ENCODE results near the gene RTN1.

RTN1 gene

DNA sequence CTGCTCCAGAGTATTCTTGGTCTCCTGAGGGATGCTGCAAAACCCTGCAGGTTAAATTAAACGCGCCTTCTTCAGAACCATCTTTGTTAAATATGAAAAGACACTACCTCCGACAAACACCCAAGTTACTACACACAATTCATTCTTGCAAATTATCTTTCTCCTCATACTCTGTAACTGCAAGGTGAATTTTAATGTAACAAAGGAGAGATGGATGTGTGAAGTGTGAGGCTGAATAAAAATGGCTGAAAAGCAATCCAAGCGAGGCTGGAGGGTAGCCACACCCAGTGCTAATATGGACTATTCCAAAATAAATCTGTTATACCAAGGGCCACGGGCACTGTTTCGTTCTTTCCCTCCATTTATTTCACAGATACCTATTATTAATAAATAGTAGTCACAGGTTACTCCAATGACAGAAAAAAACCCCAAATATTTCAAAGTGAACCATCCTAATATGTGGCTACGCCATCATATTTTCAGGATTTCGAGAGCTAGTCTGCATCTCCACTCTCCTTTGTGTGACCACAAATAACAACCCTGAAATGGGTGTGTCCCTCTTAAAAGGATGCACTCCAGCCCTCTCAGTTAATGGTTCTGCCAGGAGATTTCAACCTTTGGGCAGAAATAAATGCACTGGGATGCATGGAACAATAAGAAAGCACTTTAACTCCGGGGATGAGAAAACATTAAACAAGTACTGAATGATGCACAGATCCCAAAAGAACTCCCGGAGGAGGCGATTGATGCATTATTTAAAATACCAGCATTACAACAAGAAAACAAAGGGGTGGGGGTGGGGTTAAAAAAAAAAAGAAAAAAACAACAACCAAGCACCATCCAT, 240.9 kb downstream of the RTN1 start:
- no peak for DNase-seq (ENCODE audit: low read depth)

DNA sequence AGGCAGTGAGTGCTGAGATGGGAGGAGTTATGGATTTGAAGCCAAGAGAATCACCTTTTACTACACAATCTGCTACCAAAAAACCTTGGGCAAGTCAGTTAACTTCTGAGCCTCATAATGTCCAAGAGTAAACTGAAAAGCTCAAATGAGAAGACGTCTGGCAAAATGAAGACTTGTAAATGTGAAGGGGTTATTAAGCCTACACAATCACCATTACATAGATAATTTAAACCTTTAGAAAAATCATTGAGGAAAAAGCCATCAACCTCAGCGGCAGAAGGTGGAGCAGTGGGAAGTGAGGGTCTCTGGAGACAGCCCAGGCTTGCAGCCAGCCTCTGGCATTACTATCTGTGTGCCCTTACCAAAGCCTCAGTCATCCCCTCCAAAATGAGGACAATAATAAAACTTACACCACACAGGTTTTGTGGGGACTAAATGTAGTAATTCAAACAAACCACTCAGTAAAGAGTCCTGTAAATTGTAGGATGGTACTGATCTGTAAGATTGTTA, 243.5 kb downstream of the RTN1 start:
- no peak for DNase-seq (ENCODE audit: low read depth)

DNA sequence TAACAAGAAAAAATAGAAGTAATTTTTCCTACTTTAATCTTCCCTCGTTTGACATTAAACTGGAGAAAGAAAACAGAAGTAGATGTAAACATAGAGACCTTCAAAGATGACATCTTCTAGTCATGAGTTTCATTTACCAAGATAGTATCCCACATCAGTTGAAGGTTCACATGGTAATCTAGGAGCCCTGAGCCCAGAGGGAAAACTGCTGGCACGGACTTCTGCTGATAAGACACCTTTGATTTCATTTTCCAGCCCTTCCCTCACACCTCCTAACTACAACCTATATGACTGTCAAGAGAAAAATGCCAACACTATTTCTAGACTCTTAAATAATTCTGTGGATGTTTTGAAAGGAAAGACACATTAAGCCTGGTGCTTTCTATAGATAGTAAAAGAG, 247.9 kb downstream of the RTN1 start:
- DNase-seq (ENCODE audit: low read depth) = no peak

DNA sequence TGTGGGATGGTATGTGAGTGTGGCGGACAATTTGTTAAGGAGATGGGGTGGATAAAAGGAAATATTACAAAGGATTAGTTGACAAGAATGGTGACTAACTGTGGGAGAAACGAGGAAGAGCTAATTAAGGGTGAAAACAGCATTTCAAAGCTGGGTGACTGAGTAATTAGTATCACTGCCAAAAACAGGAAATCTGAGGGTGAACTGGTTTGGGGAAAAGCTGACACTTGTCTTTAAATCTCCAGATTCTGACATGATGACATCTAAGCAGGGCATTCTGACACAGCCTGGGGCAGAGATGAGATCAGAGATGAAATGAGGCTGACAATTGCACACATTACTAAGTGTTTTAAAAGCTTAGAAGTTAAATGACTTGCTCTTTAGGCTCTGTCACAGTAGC, 251.5 kb downstream of the RTN1 start:
- DNase-seq (ENCODE audit: low read depth) = no peak

DNA sequence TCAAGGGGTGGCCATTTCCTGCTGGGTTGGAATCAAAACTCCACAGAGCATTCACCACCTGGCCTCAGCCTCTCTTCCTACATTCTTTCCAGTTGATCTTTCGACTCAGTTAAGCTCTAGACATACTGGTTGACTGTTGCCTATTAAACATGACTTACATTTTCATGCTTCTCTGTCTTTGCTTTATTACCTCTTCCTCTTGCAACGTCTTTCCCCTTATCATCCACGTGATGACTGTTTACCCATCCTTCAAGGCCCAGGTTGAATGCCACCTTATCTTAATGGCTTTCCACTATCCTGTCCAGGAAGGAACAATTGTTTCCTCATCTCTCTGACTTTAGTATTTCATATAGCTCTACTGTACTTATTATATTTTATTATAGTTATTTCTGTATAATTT, 269.5 kb downstream of the RTN1 start:
- DNase-seq (ENCODE audit: low read depth) = no peak

DNA sequence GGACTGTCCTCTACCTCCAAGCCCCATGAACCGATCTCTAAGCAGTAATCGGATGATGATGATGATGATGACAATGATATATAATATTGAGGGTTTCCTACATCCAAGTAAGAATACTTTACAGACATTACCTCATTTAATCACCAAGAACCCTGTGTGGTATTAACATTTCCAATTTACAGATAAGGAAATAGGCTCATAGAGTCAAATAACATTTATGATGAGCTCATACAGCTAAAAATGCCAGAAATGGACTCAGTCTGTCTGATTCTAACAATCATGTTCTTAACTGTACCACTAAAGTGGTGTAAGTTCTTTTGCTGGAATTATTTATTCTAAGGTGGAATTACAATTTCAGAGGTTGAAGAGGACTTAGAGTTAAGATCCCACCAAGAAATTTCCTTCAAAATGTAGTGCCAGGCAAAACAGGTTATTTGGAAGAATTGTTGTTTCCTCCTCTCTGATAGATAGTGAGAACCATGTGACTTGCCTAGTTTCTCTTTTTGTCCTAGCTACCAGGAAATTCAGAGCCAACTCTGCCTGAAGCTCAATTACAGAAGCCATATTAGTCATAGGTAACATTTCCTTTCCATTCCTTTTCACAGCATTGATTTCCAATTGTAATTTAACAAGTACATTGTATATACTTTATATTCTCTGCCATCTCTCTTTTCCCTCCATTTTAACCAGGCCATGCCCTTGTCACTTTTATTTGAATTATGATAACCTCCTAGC, 270.2 kb downstream of the RTN1 start:
- DNase-seq (ENCODE audit: low read depth) = no peak

DNA sequence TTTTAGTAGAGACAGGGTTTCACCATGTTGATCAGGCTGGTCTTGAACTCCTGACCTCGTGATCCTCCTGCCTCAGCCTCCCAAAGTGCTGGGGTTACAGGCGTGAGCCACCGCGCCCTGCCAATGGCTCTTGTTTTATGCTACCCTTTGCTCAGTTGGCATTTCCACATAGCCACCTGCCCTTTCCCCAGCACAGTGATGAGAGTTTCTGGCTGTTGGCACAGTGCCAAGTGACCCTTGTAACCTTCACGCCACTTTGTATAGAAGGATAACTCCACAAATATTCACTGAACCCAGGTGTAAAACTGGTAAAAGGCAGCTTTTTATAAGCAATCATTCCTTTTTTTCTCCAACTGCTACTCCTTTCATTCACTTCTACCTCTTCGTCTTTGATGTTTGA, 275.5 kb downstream of the RTN1 start:
- DNase-seq (ENCODE audit: low read depth) = no peak

DNA sequence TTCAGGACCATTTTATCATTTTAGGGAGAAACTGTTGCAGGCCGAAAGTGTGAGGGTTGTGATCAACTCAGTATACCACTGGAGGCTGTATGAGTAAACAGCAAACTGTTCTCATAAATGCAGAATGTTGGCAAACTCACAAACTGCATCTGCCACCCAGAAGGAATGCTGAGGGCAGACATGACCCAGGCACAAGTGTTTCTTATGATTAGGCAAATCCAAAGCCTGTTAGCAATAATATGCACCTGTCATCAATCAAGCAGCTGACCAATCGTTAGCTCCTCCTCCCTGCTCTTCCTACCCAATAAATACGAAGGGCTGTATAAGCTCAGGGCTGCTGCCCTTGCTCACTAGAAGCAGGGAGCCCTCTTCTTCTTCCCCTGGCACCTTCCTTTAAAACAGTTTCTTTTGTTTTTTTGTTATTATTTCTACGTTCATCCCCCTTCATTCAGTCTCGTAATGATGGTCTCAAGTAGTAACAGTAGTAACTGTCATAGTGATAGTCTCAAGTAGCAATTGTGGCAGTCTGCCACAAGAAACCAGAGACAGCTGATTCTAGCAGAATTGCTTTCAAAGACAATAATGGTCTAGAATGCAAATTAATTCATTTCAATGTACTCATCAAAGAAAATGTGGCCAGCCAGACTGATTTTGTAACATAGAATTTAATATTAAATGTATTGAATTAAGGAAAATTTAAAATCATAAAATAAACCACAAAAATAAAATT, 278.8 kb downstream of the RTN1 start:
- DNase-seq (ENCODE audit: low read depth) = no peak

DNA sequence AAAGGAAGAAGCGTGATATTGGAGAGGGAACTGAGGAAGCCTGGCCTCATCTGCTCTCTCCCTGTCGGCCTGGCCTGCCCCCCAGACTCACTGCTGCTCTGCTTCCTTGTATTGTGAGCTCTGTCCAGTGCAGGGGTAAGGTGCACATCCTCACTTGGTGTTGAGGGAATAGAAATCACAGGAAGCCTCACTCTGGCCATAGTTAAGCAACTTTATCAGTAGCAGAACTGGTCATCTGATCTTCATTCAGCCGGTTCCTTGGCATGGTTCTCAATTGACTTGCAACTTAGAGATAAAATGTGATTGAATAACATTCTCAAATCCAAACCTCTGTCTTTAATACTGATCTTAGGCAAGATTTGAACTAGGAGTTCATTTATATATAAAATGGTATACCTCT, 282.5 kb downstream of the RTN1 start:
- DNase-seq (ENCODE audit: low read depth) = no peak

DNA sequence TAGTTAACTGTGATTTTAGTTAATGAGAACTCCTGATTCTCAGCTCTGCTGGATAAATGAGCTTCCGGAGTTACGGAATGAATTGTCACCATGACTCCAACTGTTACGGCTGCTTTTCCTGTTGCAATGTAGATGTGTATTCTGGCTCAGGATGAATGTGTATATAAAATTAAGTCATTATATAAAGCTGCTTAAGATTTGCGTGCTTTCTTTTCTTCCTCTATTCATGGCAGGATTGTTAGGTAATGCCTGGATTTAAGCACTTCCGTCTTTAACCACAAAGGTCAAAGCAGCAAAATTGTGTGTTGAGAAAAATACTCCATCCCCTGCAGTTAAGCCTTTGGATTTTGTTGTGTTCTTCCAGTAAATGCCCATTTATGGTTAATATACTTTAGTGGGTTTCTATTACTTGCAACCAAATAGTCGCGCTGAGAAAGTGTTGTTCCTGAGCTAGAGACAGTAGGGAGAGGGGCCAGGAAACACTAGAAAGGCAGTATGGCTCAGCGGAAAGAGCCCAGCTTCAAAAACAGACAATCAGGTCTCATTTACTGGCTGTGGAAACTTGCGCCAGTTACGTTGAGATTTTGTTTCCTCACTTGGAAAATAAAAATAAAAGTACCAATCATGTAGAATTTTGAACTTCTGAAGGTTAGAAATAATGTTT, 284.6 kb downstream of the RTN1 start:
- DNase-seq (ENCODE audit: low read depth) = no peak

DNA sequence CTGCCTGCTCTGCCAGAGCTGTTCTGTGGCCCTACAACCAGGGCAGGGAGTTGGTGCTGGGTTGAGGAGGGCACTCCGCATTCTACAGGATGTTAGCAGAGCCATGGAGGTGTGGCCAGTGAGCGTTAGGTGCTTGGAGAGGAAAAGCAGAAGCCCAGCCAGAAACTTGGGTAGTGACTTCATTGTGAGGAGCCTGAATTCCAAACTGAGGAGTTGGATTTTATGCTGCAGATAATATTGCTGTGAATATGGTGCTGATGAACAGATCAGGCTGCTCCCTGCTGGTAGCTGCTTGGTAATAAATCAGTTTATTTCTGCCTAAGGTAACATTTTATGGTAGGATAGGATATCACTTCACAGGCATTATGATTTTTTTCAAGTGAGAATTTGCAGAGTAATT, 286.8 kb downstream of the RTN1 start:
- DNase-seq (ENCODE audit: low read depth) = no peak

DNA sequence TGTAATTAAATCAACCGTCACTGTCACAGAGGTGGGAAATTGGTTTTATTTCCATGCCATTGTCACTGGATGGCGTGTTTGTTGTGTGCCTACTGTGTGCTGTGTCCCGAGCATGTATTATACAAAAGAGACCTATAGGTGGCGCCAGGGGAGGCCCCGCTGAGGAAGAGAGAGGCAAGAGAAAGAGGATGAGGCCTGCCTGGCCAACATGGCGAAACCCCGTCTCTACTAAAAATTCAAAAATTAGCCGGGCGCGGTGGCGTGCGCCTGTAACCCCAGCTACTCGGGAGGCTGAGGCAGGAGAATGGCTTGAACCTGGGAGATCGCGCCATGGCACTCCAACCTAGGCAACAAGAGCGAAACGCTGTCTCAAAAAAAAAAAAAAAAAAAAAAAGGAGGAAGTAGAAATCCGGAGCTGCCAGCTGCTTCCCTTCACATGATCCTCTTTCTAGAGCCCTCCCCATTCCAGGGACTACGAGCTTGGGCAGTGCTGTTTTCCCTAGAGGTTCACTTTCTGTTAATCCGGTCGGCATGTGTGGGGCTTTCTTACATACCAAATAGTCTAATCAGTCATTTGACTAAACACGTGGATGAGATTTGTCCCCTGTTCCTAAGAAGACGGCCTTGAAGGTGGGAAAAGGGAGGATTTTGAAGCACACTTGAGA, 287.6 kb downstream of the RTN1 start:
- no peak for DNase-seq (ENCODE audit: low read depth)

DNA sequence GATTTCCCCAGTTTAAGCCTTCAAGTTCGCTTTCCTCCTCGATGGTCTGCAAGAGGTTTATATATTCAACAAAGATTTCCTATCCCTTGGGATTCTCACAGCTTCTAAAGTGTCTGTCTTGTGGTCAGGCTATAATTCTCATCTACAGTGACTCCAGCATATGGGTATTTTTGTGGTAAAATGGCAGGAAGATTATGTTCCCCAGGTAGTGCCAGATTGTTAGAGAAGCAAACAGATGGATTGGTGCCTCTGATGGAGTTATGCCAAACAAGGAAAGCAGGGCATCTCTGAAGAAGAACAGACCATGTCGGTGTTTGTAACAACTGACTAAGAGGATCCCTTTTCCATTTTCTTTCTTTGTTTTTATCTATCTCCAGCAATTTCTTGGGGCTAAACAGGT, 288.4 kb downstream of the RTN1 start:
- no peak for DNase-seq (ENCODE audit: low read depth)

DNA sequence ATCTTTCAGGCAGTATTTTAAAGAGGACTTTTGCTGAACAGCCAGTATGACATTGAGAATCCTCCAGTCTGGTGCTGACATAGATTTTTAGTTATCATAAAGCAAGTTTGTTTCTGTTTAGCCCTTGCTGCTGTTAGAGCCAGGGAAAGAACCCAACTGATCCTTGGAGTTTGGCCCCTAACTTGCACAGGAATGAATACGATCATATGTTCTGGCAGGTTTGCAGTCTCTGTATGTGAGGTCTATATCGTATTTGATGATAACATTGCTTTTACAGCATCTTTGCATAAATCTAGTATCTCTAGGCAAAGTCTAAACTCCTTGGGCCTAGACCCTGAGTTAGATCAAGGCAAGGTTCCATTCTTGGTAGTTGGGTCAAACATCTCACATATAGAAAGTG, 289.7 kb downstream of the RTN1 start:
- DNase-seq (ENCODE audit: low read depth) = no peak

DNA sequence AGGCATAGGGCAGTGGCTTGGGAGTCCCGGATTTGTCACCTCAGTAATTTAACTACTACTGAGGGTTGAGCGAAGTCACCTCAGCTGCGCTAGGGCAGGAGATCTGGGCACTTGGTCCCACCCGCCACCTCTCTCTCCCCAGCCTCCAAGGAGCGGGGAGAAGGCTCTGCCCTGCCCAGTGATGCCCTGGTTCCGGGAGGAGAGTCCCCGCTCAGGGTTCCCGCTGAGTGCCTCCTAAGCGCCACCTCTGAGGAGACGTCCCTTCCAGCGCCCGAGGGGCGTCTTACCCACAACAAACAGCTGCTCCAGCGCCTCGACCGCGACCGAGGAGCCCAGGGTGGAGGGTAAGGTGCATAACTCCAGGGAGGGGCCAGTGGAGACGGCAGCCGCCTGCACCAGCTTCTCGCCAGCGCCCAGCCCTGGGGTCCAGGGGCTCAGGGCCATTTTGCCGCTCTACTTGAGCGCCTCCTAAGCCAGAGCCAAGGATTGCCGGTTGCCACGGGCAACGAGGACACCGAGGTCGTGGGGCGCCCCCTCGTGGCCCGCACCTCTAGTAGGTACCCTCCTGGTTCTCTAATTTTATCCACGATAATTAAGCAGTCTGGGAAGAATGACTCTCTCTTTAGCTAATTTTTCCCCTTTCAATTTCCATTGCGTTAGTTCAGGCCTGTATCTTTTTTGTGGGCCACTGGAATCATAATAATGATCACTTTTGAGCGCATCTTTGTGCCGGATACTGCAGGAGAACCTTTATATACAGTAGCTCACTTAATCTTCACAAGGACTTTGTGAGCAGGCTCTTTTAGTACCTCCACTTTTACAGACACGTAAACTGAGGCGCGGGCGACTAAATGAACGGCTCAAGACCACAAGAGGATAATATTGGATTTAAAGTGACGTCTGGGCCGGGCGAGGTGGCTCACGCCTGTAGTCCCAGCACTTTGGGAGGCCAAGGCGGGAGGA, 294.0 kb downstream of the RTN1 start, which contains the start of gene CCDC175:
CCDC175 (minus strand) TSS at position 481 of the 963 bp plus-strand sequence; CDS start at position 444, 37 bp downstream.
- DNase-seq (ENCODE audit: low read depth) = no peak

DNA sequence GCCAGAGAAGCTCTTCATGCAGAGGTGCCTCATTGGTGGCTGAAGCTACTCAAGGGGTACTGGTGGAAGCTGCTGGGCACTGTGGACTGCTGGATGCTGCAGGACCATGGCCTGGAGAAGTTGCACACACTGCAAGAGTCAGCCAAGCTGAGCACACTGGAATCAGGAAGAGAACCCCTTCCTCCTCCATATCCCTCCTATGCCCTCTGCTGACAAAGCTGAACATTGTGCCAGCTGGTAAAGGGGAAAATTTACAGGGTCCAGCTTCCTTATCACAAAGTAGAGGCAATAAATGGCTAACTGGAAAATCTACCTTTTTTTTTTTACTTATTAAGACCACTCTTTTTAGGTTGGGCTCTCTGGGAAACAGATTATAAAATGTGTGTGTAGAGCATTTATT, 300.5 kb downstream of the RTN1 start:
- no peak for DNase-seq (ENCODE audit: low read depth)

DNA sequence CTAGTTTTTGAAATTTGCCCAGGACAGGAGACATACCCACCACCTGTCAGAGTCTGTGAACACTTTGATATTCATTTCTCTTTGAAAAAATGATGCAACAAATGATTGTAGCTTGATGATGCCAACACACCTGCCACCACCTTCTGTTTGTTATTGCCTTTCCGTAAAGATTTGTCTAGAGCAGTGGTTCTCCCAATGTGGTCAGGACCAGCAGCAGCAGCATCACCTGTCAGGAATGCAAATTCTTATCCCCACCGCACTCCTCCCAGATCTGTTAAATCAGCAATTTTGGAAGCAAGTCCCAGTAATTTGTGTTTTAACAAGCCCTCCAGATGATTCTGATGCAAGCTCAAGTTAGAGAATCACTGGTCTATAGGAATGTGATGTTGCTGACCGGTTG, 303.9 kb downstream of the RTN1 start:
- no peak for DNase-seq (ENCODE audit: low read depth)

DNA sequence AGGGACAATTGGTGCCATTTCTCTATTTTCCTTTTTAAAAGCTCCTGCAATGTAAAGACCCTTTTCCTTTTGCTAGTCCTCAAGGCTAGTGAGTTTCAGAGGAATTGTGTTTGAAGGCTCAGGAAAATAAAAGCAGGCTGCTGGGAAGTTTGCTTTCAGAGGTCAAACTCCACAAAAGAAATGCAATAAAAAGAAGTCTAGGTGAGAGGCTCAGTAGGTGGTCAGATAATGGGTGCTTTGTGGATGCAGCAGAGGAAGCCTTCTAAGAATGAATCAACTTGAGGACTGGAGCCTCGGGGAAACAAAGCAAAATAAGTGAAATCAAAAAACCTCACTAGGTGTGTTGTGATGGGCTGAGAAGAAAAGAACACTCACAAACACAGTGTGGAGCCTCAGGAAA, 304.3 kb downstream of the RTN1 start:
- no peak for DNase-seq (ENCODE audit: low read depth)

DNA sequence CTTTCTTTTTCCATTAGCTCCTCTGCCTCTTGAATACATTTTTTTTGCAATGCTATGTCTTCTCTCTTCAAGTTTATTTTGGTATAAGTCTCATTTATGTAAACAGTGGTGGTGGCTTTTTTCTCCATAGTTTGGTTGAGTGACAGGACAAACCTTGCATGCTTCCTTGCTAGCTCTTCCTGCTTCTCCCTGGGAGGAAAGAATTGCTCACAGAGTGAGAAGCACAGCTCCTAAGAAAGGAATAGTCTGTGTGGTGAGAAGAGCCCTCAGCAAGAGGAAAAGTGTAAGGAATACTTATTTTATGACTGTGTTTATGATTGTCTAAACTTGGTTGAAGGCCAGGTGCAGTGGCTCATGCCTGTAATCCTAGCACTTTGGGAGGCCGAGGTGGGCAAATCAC, 305.5 kb downstream of the RTN1 start:
- DNase-seq (ENCODE audit: low read depth) = no peak

DNA sequence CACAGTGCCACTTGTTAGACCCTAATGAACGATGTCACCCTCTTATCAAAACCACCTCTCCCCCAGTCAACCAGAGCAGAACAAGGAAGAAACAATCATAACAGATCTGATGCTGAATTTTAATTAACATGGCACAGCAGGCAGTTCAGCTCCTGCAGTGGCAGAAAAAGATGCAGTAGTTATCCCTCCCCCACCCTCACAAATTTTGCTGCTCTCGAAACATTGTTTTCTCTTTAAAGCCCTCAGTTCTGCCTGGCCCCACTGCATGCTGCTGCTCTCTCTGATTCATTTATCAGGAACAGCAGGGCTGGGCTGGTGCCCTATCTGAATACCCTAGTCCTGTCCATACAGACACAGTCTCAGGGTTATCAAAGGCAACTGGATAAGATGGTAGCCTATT, 306.2 kb downstream of the RTN1 start:
- no peak for DNase-seq (ENCODE audit: low read depth)
